ELF-1 (cell line): ENCODE results near the gene SCAMP2.

Experiments
- DNase-seq: peaks from one replicate; pipeline ENCODE4 v3.0.0-alpha.2; 2016; ENCODE audit warnings: low read depth, low spot score

Gene SCAMP2

GRCh38 chr15:74798388-74799254, 74.5 kb downstream of the SCAMP2 start:
- no peak for DNase-seq

- DNase-seq = no peak
Measured at GRCh38 chr15:74795966-74796625, 77.1 kb downstream of the SCAMP2 start.

- no peak for DNase-seq
Measured at GRCh38 chr15:74794970-74795349, 78.2 kb downstream of the SCAMP2 start.

GRCh38 chr15:74794248-74794969, 78.8 kb downstream of the SCAMP2 start:
- DNase-seq = no peak
